Measurements from ENCODE around the gene SUCLG1.

- no peak for TF ChIP-seq EZH2 (IDR thresholded peaks at IDR 0.05; ENCODE audit: low read length, unreplicated experiment)
- no peak for TF ChIP-seq CTCF (conservative IDR thresholded peaks at IDR 0.05; ENCODE audit: low read depth, low read length)
Observed at GRCh38 chr2:84449055-84449454, 10.0 kb downstream of the SUCLG1 start.
